H7 (cell line): ENCODE data around the gene BEND7. TPM values are rescaled to one million over a fixed set of nuclear protein-coding genes. Genes with fewer than 3 reads are reported as not detected.

Experiments
- DNase-seq: peaks from one replicate; pipeline ENCODE4 v3.0.0; 2012
- H3K27me3 ChIP-seq: 2 replicates; pipeline ENCODE4 v1.6.0; 2011; ENCODE audit warnings: mild to moderate bottlenecking, low read length; ENCODE audit not compliant: control insufficient read depth, insufficient read depth
- H3K36me3 ChIP-seq: replicated peaks from 2 replicates; pipeline ENCODE4 v1.5.1; 2011; ENCODE audit warnings: low read length; ENCODE audit not compliant: control insufficient read depth, insufficient read depth
- H3K4me3 ChIP-seq: 2 replicates; pipeline ENCODE4 v1.5.1; 2011; ENCODE audit warnings: low read depth, mild to moderate bottlenecking, control low read depth, low read length, moderate library complexity; ENCODE audit not compliant: insufficient read depth
- total RNA-seq: library from RNA; depleted of rRNA; stranded (reverse); fragments of >200 nt; shearing (Covaris generic); gene quantifications from 2 replicates; pipeline ENCODE4 v1.2.3, GENCODE V29; 2014

Gene BEND7
- total RNA-seq, 1 experiment from 2014 or later: 2.7 TPM

DNA sequence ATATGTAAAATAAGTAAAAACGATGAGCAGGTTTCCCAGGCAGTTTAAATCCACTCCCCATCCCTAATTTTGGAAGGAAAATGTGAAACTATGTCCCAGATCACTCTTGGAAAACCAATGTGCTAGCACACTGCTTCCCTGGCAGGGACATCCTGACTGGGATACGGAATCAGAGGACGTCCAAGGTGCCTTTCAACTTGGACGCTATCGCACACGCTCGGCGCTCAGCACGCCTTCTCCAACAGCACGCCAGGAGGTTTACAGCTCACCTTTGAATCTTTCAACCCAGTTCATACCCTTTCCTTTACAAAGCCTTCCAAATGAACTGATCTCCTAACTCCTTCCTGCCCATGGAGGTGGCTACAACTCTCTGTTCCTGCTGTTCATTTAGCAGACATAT, 47.1 kb downstream of the BEND7 start:
- no peaks in the 10 kb centered on the region for H3K27me3 ChIP-seq
- no peak for DNase-seq
- no peak overlapping the region for H3K4me3 ChIP-seq
- H3K36me3 ChIP-seq: no peaks in the 10 kb centered on the region

DNA sequence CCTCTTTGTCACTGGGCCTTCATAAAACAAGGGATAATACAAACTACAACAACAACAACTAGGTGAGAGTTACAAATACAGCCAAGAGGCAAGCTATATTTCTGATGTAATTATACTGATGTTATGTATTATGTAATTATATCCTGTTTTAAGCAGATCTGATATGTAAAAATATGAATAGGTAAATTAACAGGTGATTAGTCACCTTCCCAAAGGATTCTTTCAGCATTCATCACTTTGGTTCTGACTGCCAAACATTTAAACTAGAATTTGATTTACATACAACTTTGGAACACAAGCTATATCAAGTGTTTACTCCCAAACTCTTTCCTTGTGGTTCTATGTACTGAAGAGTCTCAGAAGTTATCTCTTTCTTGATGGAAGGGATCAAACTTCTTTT, 53.7 kb downstream of the BEND7 start:
- no peak overlapping the region for H3K4me3 ChIP-seq

DNA sequence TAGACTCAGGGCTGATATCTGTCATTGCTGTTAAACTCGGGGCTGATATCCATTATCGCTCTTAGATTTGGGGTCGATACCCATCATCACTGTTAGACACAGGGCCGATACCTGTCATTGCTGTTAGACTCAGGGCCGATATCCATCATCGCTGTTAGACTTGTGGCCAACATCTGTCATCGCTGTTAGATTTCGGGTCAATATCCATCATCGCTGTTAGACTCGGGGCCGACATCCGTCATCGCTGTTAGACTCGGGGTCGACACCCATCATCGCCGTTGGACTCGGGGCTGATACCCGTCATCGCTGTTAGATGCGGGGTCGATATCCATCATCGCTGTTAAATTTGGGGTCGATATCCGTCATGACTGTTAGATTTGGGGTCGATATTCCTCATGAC, 54.8 kb downstream of the BEND7 start:
- no peak overlapping the region for H3K4me3 ChIP-seq
- H3K27me3 ChIP-seq: no peaks in the 10 kb centered on the region
- H3K36me3 ChIP-seq: no peaks in the 10 kb centered on the region
- no peak for DNase-seq

More for the DNA sequence above, 53.7 kb downstream of the BEND7 start:
- no peak for DNase-seq
- Histone ChIP-seq H3K27me3 (no peaks in the 10 kb centered on the region), H3K36me3 (no peaks in the 10 kb centered on the region)

DNA sequence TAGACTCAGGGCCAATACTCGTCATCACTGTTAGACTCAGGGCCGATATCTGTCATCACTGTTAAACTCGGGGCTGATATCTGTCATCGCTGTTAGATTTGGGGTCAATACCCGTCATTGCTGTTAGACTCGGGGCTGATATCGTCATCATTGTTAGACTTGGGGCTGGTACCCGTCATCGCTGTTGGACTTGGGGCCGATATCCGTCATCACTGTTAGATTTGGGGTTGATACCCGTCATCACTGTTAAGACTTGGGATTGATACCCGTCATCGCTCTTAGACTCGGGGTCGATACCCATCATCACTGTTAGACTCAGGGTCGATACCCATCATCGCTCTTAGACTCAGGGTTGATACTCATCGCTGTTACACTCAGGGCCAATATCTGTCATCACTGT, 56.5 kb downstream of the BEND7 start:
- Histone ChIP-seq H3K4me3 (no peak overlapping the region), H3K36me3 (no peaks in the 10 kb centered on the region), H3K27me3 (no peaks in the 10 kb centered on the region)
- no peak for DNase-seq

DNA sequence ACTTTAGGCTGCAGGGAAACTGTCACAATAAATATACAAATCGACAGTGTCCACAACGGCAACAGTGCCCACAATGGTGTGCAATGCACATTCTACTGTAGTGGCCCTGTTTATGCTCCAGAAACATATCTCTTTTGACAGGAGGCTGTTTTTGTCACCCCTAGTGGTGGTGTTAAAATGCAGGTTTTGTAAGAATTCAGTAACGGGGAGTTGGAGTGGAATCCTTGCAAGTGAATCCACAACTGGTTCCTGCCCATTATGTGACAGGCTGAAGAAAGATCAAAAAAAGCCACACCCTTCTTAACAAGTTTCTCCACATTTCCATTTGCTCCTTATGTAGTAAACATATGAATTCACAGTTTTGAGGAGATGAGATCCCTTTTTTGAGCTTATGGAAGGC, 58.5 kb downstream of the BEND7 start:
- no peaks in the 10 kb centered on the region for H3K27me3 ChIP-seq
- H3K4me3 ChIP-seq: no peak overlapping the region
- DNase-seq: no peak
- no peaks in the 10 kb centered on the region for H3K36me3 ChIP-seq

DNA sequence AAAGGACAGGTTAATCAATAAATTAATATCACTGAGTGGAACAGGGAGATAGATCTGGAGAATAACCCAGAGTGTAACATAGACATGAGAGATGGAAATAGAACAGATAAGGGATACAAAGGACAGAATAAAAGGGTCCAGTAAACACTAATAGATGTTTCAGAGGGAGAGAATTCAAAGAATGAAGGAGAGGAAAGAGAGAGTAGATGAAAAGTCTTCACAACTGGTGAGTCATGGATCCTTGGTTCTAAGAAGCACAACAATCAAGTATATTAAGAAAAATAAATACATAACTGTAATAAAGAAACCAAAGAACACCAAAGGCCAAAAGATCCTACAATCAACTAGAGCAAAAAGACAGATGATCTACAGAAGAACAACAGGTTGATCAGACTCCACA, 66.3 kb downstream of the BEND7 start:
- no peak for DNase-seq
- no peaks in the 10 kb centered on the region for H3K27me3 ChIP-seq
- no peaks in the 10 kb centered on the region for H3K36me3 ChIP-seq
- H3K4me3 ChIP-seq: no peak overlapping the region

DNA sequence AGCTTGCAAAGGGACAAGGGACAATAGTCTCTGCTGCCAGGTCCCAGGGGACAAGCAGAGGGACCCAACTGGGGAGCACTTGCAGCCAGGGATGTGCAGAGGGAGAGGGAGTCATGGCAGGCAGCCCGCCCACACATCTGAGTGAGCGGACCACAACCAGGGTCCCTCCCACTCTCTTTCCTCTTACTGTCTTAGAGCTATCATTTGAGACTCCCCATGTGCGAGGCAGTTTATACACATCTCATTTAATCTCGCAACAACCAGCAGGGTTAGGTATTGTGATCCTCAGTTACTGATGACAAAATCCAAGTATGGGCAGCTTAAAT, 70.2 kb downstream of the BEND7 start:
- Histone ChIP-seq H3K36me3 (no peaks in the 10 kb centered on the region), H3K4me3 (no peak overlapping the region), H3K27me3 (no peaks in the 10 kb centered on the region)
- no peak for DNase-seq

DNA sequence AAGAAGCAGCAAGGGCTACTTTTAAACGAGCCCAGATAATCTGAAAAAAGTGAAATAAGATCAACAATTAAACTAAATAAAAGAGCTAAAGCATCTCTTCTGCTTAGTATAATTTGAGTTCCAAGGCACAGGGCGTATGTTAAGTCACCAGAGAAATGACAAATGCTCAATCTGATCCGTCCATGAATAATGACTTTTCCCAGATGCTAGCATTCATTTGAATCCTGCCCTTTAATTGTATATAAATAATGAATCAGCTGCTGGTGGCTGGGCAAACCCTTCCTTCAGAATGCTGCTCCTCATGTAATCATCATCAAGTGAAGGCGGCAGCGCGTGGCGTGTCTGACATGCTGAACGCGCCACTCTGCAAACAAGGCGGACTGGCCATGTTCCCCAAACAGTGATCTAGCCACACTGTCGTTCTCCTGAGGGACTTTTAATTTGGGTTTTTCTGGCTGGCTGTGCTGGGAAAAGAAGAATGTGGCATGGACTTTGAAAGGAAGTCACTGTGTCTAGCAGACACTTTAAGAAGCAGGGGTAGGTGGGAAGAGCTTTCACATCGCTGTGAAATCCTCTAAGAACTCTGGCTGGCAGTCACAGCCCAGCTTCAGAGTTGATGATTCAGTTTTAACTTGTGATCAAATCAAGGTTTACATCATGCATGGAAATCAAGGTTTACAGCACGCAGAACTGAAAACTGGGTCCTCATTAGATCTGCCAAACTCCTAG, 70.7 kb downstream of the BEND7 start:
- no peak for DNase-seq

DNA sequence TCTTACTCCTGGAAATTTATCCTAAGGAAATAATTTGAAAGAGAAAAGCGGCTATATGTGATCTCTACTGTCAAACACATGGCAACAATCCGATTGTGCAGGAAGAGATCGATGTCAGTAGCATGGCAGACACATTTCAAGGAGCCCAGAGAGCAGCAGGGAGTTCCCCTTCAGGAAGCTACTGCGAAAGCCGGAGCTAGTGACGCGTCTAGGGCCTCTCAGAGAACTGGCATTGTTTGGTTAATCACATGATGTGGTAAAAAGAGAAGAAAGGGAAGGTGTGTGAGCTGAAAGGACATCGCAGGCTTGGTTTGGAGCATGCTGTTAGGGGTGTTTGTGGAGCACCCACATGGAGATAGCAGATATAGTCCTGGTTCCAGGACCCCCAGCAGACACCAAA, 74.9 kb downstream of the BEND7 start:
- DNase-seq: peak; percentile 65
- no peak overlapping the region for H3K4me3 ChIP-seq
- H3K36me3 ChIP-seq: no peaks in the 10 kb centered on the region
- no peaks in the 10 kb centered on the region for H3K27me3 ChIP-seq

More for the DNA sequence above, 70.7 kb downstream of the BEND7 start:
- no peaks in the 10 kb centered on the region for H3K36me3 ChIP-seq
- H3K27me3 ChIP-seq: no peaks in the 10 kb centered on the region
- no peak overlapping the region for H3K4me3 ChIP-seq

DNA sequence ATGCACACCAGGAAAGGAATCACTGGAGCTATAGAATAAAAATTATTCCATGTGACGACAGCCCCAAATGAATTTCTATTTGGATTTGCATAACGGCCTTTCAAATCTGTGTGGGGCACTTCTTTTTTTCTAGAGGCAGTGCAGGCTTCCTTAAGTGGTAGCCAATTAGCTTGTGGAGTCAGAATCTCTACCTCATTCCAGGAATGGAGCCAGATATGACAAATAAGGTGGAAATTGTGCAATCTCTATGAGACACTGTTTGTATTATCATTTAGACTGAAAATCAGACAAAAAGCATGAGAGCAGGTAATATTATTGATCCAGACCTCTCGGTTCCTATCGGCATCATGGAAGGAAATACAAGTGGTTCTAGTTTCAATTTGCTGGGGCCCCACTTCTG, 78.7 kb downstream of the BEND7 start:
- Histone ChIP-seq H3K4me3 (no peak overlapping the region), H3K27me3 (no peaks in the 10 kb centered on the region), H3K36me3 (no peaks in the 10 kb centered on the region)
- DNase-seq: no peak

DNA sequence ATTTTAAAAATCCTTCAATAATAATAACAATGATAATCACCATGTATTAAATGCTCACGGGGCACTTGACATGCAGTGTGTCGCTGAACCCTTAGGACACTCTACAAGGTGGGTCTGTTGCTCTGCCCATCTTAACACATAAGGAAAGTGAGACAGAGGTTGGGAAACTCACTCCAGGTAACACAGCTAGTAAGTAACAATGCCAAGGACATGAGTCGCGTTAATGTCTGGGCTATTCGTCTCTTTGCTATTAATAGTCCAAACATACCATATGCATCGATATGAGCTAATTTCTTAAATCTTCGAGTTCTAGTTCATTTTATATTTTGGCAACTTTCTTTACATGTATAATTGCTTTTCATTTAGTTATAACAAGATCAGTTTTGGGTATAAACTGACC, 79.5 kb downstream of the BEND7 start:
- Histone ChIP-seq H3K36me3 (no peaks in the 10 kb centered on the region), H3K27me3 (no peaks in the 10 kb centered on the region)
- no peak for DNase-seq

DNA sequence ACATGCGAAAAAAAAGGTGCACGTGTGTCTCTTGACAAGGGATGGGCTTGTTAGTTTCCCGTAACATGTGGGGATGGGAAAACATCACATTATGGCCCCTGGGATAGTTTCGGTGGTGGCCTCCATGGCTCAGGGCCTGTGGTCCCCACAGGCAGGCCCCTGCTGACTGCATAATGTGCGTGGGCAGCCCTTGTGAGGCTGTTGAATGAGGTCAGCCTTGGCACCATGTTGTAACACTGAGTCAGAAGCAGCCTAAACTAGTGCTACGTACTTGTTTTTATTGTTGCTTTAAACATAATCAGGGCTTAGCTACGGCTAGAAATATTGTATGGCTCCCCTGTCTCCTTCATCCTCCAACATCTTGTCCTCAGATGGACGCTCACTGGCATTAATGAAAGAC, 80.6 kb downstream of the BEND7 start:
- no peak for DNase-seq
- Histone ChIP-seq H3K36me3 (no peaks in the 10 kb centered on the region), H3K27me3 (no peaks in the 10 kb centered on the region), H3K4me3 (no peak overlapping the region)

More for the DNA sequence above, 79.5 kb downstream of the BEND7 start:
- no peak overlapping the region for H3K4me3 ChIP-seq

DNA sequence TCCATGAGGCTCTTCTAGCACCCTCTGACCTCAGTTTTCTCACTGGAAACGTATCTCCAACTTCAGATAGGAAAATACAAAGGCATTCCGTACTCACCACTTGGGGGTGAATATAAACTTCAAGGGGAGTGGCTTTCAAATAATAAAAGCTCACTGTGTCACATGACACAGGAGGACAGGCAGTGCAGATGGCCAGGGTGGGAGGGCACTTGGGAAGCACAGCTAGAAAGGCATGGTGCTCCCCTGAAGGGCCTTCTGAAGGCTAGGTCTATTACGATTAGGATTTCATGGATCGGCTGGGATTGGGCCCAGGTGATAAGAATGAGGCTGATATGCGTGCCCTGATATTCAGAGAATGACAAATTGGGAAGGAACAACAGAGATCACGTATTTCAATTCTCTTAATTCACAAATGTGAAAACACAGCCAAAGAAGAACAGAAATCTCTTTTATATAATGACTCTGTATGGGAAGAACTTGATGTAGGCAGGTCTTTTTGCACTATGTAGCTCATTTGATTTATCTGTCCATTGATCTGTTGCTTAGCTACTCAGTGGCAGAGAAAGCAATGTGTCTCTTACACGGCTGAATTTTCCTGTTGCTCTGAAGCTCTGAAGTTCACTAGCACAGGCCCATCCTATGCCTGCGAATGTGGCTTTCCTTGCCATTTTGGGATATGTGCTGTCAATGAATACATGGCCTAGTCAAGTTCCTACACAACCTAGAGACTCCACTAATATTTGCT, 83.0 kb downstream of the BEND7 start:
- no peaks in the 10 kb centered on the region for H3K27me3 ChIP-seq
- H3K4me3 ChIP-seq: no peak overlapping the region
- no peak for DNase-seq
- H3K36me3 ChIP-seq: no peaks in the 10 kb centered on the region

DNA sequence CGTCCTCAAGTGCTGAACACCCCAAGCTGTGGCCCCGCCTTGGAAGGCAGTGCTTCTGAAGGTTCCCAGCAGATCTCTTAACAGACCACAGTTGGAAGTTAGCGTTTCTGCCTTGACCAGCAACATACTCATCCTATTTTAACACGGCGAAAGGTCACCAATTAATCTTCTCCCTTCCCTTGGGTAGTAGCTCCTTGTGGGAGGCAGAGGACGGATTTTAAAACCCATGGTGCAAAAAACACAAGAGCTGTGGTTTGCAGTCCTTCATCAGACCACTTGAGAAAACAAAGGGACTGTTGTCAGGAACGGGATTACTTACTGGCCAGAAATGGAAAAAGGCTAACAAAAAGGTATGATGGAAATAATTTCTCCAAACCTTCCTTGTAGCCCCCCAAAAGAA, 87.3 kb downstream of the BEND7 start:
- Histone ChIP-seq H3K4me3 (no peak overlapping the region), H3K36me3 (no peaks in the 10 kb centered on the region), H3K27me3 (peaks cover 18% of the 10 kb centered on the region)
- DNase-seq: no peak

DNA sequence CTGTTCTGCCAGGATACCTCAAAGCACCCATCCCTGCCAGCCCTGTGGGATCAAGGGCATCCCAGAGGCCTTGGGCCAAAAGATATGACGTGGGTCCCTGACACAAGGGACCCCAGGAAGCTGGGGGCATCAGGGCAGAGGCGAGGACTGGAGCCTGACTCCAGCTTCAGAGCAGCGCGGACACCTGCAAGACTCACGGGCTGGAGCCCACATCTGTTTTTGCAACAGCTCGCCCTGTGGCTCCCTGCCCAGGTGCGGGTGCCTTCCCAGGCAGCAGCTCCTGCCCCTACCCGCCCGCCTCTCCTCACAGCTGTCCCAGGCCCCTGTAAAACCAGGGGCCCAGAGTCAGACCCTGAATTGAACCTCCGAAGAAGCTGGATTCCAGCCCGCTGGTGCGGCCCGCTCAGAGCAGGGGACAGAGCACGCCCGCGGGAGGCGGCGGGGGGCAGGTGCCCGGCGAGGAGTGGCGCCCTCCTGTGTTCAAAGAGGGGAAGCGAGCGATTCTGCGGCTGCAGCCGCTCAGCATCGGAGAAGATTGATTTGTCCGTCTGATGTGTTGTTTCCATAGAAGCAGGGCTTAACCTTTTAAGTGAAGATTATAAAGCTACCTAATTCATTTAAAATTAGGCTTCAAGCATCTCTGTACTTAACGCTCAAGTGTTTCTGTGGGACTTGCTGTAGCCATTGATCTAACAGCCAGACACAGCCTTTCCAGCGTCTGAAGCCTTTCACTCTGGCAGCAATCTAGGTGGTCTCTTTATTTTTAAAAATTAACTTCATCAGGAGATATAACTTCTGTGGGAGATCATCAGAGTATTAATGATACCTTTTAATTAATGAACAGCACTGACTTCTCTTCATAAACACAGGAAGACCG, 88.4 kb downstream of the BEND7 start:
- peaks cover 18% of the 10 kb centered on the region for H3K27me3 ChIP-seq
- peak overlapping the region; percentile 40; the same call in 1 of the 2 replicates for H3K4me3 ChIP-seq
- peak; percentile 93 for DNase-seq
- no peaks in the 10 kb centered on the region for H3K36me3 ChIP-seq
